GM18907 (cell line): ENCODE data around the gene PPFIA2.
"Not testable (repeated sequence)": the region's sequence is repeated elsewhere in the genome, so short reads cannot be mapped to it uniquely, and the experiment has no call there.

ENCODE experiments used
- ATAC-seq: cut with Tn5 transposase; IDR thresholded peaks from one replicate; pipeline ENCODE4 v1.9.1; 2021; ENCODE audit warnings: mild to moderate bottlenecking, moderate library complexity; ENCODE audit not compliant: unreplicated experiment

The PPFIA2 gene

GRCh38 chr12:81670759-81671158 is 88.4 kb downstream of the PPFIA2 start:
- no peak for ATAC-seq

GRCh38 chr12:81668475-81668874 is 90.7 kb downstream of the PPFIA2 start:
- peak; percentile 99 for ATAC-seq

GRCh38 chr12:81659310-81659709 is 99.8 kb downstream of the PPFIA2 start:
- ATAC-seq, result not testable (repeated sequence)

- peak; percentile 64 for ATAC-seq
Observed at GRCh38 chr12:81644503-81644902, 114.6 kb downstream of the PPFIA2 start.

- ATAC-seq, result no peak
Observed at GRCh38 chr12:81639196-81639595, 120.0 kb downstream of the PPFIA2 start.

- ATAC-seq, result no peak
Observed at GRCh38 chr12:81633127-81633526, 126.0 kb downstream of the PPFIA2 start.

- no peak for ATAC-seq
Observed at GRCh38 chr12:81627336-81628189, 131.6 kb downstream of the PPFIA2 start.

GRCh38 chr12:81626406-81626805 is 132.7 kb downstream of the PPFIA2 start:
- ATAC-seq, result no peak

GRCh38 chr12:81617915-81618314 is 141.2 kb downstream of the PPFIA2 start:
- no peak for ATAC-seq

GRCh38 chr12:81615026-81615588 is 144.0 kb downstream of the PPFIA2 start:
- no peak for ATAC-seq

GRCh38 chr12:81610955-81611889 is 147.9 kb downstream of the PPFIA2 start:
- peak; percentile 93 for ATAC-seq

- ATAC-seq, result peak; percentile 97
Observed at GRCh38 chr12:81597928-81598604, 161.1 kb downstream of the PPFIA2 start.

- no peak for ATAC-seq
Observed at GRCh38 chr12:81596558-81596957, 162.6 kb downstream of the PPFIA2 start.

GRCh38 chr12:81591256-81591655 is 167.9 kb downstream of the PPFIA2 start:
- no peak for ATAC-seq

- ATAC-seq, result not testable (repeated sequence)
Observed at GRCh38 chr12:81590703-81591102, 168.4 kb downstream of the PPFIA2 start.

- no peak for ATAC-seq
Observed at GRCh38 chr12:81588235-81589008, 170.7 kb downstream of the PPFIA2 start.

- ATAC-seq, result no peak
Observed at GRCh38 chr12:81585787-81586186, 173.4 kb downstream of the PPFIA2 start.

- ATAC-seq, result no peak
Observed at GRCh38 chr12:81573228-81573627, 185.9 kb downstream of the PPFIA2 start.

- ATAC-seq, result no peak
Observed at GRCh38 chr12:81572411-81572810, 186.7 kb downstream of the PPFIA2 start.

- no peak for ATAC-seq
Observed at GRCh38 chr12:81570234-81570633, 188.9 kb downstream of the PPFIA2 start.
